8988T (cell line): ENCODE measurements around the gene ZNF354C.
"Not testable (repeated sequence)": the region's sequence is repeated elsewhere in the genome, so short reads cannot be mapped to it uniquely, and the experiment has no call there.

Experiments
- DNase-seq: peaks from one replicate; pipeline ENCODE4 v3.0.0; 2011

Gene ZNF354C

GRCh38 chr5:179060116-179061008 is at the start of gene ZNF354C:
ZNF354C (plus strand) TSS chr5:179060373; CDS start chr5:179062069, 1,696 bp downstream.
- peak; percentile 95 for DNase-seq

- peak; percentile 70 for DNase-seq
Observed at GRCh38 chr5:179023528-179024189, 36.5 kb upstream of the ZNF354C start, which contains the start of gene ZNF879. ZNF879 (plus strand) TSS chr5:179023804; CDS start chr5:179025005, 1,201 bp downstream.

- no peak for DNase-seq
Observed at GRCh38 chr5:179033004-179033580, 27.1 kb upstream of the ZNF354C start.

GRCh38 chr5:179044765-179045164 is 15.4 kb upstream of the ZNF354C start:
- no peak for DNase-seq

- DNase-seq: no peak
Observed at GRCh38 chr5:179051784-179052183, 8.4 kb upstream of the ZNF354C start.

GRCh38 chr5:179054036-179054785 is 6.0 kb upstream of the ZNF354C start:
- no peak for DNase-seq

GRCh38 chr5:179054876-179055275 is 5.3 kb upstream of the ZNF354C start:
- no peak for DNase-seq

- no peak for DNase-seq
Observed at GRCh38 chr5:179055436-179055835, 4.7 kb upstream of the ZNF354C start.

GRCh38 chr5:179055841-179056240 is 4.3 kb upstream of the ZNF354C start:
- DNase-seq: no peak

GRCh38 chr5:179061025-179061424 is 852 bp downstream of the ZNF354C start:
- no peak for DNase-seq

GRCh38 chr5:179065703-179066102 is 5.5 kb downstream of the ZNF354C start:
- DNase-seq: no peak

- DNase-seq: no peak
Observed at GRCh38 chr5:179079165-179079987, 19.2 kb downstream of the ZNF354C start.

- DNase-seq: no peak
Observed at GRCh38 chr5:179080724-179081123, 20.6 kb downstream of the ZNF354C start.

GRCh38 chr5:179089502-179089901 is 29.3 kb downstream of the ZNF354C start:
- no peak for DNase-seq

- not testable (repeated sequence) for DNase-seq
Observed at GRCh38 chr5:179101282-179101681, 41.1 kb downstream of the ZNF354C start.

GRCh38 chr5:179110528-179110927 is 50.4 kb downstream of the ZNF354C start:
- DNase-seq: no peak

GRCh38 chr5:179111267-179112207 is 51.4 kb downstream of the ZNF354C start:
- DNase-seq: no peak

GRCh38 chr5:179112469-179113142 is 52.4 kb downstream of the ZNF354C start:
- DNase-seq: no peak

GRCh38 chr5:179113143-179113530 is 53.0 kb downstream of the ZNF354C start:
- DNase-seq: no peak
